ENCODE results near the gene TAS2R5. TPM values are rescaled to one million over a fixed set of nuclear protein-coding genes. Genes with fewer than 3 reads are reported as not detected.
"Not testable (repeated sequence)": the region's sequence is repeated elsewhere in the genome, so short reads cannot be mapped to it uniquely, and the experiment has no call there.

The TAS2R5 gene
- total RNA-seq, 2 donors from 2014 or later, result 0.59 TPM; not detected in 1

GRCh38 chr7:141792526-141792925 lies 2.5 kb downstream of the TAS2R5 start:
- DNase-seq (ENCODE audit: low spot score), result no peak
- no peaks in the 10 kb centered on the region for H3K4me1 ChIP-seq
- H3K36me3 ChIP-seq, result no peaks in the 10 kb centered on the region
- no peak overlapping the region for H3K4me3 ChIP-seq
- TF ChIP-seq, protein P1, sequence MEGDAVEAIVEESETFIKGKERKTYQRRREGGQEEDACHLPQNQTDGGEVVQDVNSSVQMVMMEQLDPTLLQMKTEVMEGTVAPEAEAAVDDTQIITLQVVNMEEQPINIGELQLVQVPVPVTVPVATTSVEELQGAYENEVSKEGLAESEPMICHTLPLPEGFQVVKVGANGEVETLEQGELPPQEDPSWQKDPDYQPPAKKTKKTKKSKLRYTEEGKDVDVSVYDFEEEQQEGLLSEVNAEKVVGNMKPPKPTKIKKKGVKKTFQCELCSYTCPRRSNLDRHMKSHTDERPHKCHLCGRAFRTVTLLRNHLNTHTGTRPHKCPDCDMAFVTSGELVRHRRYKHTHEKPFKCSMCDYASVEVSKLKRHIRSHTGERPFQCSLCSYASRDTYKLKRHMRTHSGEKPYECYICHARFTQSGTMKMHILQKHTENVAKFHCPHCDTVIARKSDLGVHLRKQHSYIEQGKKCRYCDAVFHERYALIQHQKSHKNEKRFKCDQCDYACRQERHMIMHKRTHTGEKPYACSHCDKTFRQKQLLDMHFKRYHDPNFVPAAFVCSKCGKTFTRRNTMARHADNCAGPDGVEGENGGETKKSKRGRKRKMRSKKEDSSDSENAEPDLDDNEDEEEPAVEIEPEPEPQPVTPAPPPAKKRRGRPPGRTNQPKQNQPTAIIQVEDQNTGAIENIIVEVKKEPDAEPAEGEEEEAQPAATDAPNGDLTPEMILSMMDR (IDR thresholded peaks at IDR 0.05), result no peak
- no peak overlapping the region for H3K27ac ChIP-seq
- H3K27me3 ChIP-seq, result no peaks in the 10 kb centered on the region
- no peaks in the 10 kb centered on the region for H3K9me3 ChIP-seq

- DNase-seq (ENCODE audit: low spot score), result no peak
- Histone ChIP-seq H3K9me3 (peaks cover 4 to 56% of the 10 kb centered on the region in 2 donors), H3K4me1 (no peaks in the 10 kb centered on the region), H3K27me3 (no peaks in the 10 kb centered on the region), H3K4me3 (no peak overlapping the region), H3K36me3 (no peaks in the 10 kb centered on the region), H3K27ac (no peak overlapping the region)
- TF ChIP-seq, protein P1 (IDR thresholded peaks at IDR 0.05), result no peak
These were observed 30.1 kb downstream of the TAS2R5 start for GRCh38 chr7:141820067-141820466.

DNA sequence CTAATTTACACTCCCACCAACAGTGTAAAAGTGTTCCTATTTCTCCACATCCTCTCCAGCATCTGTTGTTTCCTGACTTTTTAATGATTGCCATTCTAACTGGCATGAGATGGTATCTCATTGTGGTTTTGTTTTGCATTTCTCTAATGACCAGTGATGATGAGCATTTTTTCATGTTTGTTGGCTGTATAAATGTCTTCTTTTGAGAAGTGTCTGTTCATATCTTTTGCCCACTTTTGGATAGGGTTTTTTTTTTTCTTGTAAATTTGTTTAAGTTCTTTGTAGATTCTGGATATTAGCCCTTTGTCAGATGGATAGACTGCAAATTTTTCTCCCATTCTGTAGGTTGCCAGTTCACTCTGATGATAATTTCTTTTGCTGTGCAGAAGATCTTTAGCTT lies 32.4 kb downstream of the TAS2R5 start:
- H3K9me3 ChIP-seq, result peaks cover 4 to 56% of the 10 kb centered on the region in 2 donors
- not testable (repeated sequence) for DNase-seq (ENCODE audit: low spot score); H3K4me1 ChIP-seq; H3K27ac ChIP-seq; H3K36me3 ChIP-seq; H3K4me3 ChIP-seq; H3K27me3 ChIP-seq

- no peaks in the 10 kb centered on the region for H3K9me3 ChIP-seq
- H3K27me3 ChIP-seq, result no peaks in the 10 kb centered on the region
- no peaks in the 10 kb centered on the region for H3K36me3 ChIP-seq
- no peak overlapping the region for H3K27ac ChIP-seq
- no peaks in the 10 kb centered on the region for H3K4me1 ChIP-seq
- TF ChIP-seq, protein P1 (IDR thresholded peaks at IDR 0.05), result no peak
- no peak overlapping the region for H3K4me3 ChIP-seq
- no peak for DNase-seq (ENCODE audit: low spot score)
These were observed 47.7 kb downstream of the TAS2R5 start for GRCh38 chr7:141837683-141838082.

DNA sequence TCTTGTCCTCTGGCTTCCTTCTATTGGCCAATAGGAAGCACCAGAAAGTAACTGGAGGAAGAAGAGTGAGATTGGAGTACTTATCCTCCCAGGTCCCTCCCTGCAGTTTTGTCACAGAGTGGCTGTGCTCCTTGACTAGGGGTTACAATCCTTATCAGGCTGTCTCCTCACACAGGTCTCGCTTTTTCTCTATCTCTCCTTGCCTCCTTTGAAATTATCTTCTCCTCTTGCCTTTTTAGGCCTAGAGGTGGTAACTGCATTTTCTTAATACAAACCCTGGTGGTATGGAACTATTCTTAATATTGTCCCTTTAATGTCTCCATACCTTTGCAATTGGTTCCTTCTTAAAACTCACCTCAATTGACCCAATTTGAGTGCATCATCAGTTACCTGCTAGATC lies 48.6 kb downstream of the TAS2R5 start:
- Histone ChIP-seq H3K27me3 (no peaks in the 10 kb centered on the region), H3K9me3 (no peaks in the 10 kb centered on the region), H3K36me3 (no peaks in the 10 kb centered on the region), H3K4me1 (no peaks in the 10 kb centered on the region), H3K4me3 (no peak overlapping the region), H3K27ac (no peak overlapping the region)
- TF ChIP-seq, protein P1 (IDR thresholded peaks at IDR 0.05), result no peak
- no peak for DNase-seq (ENCODE audit: low spot score)

- Histone ChIP-seq H3K27me3 (no peaks in the 10 kb centered on the region), H3K36me3 (no peaks in the 10 kb centered on the region), H3K4me3 (no peak overlapping the region), H3K4me1 (no peaks in the 10 kb centered on the region), H3K9me3 (no peaks in the 10 kb centered on the region), H3K27ac (no peak overlapping the region)
- no peak for DNase-seq (ENCODE audit: low spot score)
- TF ChIP-seq, protein P1 (IDR thresholded peaks at IDR 0.05), result no peak
These were observed 49.2 kb downstream of the TAS2R5 start for GRCh38 chr7:141839256-141839655.

Data from right atrium auricular region (tissue), 2 donors.